NCI-H1436 (cell line): ENCODE data around the gene SLAMF7.
"Not testable (repeated sequence)": the region's sequence is repeated elsewhere in the genome, so short reads cannot be mapped to it uniquely, and the experiment has no call there.

Source experiments
- DNase-seq: peaks from one replicate; lab custom pipeline; 2025; lab: John Stamatoyannopoulos, UW

SLAMF7 gene

DNA sequence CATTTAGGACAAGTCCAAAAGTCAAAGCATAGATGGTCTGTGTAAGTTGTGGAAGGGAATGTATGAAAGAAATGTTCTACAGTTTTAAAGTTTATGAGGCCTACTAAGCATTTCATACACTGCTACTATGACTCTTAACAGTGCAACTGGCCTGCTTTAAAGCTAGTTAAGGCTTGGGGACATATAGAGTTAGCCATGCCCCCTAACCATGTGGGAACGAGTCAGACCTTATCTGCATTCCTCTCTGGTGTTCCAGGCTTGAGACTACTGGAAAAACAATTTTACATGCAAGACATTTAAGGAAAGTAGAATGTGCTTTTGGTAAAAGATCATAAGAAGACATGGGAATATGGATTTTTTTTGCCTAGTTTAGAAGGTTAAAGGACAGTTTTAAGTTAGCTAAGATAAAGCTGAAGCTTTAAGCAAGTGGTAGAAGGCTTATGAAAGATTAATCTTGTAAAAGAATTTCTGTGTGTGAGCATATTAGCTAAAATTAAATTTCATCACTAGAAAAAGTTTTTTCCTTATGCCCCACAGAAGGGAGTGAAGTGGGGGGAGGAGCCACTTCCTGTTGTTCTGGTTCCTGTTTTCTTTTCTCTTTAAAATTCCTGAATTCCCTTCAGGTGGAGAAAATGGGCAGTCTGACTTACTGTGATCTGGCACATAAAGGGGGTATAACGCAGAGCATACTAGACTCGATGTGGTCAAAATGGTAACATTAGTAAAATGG, 18.5 kb upstream of the SLAMF7 start:
- DNase-seq: no peak

DNA sequence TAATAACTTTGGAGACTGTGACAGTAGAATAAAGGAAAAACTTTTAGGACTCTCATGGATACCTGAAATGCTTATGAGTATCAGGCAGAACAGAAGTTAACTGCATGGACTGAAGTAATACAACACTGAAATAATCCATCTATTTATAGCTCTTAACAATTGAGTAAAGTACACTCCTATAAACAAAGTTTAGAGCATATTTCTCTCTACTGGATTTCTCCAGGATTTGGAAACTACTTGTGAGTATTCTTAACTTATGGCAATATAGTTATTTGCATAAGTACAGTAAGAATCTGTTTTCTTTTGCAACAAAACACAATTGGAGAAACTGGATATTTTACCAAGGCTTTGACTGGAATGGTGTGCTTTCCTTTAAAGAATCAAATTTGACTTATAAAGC, 17.6 kb upstream of the SLAMF7 start:
- no peak for DNase-seq

DNA sequence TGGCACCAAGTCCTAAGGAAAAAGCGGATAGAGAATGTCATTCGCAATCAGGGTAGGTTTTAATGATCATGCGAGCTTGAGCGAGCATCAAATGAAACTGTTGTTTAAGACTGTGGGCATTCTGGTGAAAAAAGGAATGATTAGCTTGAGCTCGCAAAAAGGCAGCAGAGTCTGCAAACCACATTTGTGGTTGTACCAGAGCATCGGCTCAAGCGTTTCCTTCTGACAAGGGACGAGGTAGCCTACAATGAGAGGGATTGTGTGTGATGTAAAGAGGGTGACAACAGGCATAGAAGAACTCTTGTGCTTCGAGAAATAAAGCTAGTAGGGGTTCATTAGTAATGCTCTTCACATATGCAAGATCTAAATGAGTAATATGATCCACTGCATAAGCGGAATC, 16.3 kb upstream of the SLAMF7 start:
- DNase-seq: no peak

DNA sequence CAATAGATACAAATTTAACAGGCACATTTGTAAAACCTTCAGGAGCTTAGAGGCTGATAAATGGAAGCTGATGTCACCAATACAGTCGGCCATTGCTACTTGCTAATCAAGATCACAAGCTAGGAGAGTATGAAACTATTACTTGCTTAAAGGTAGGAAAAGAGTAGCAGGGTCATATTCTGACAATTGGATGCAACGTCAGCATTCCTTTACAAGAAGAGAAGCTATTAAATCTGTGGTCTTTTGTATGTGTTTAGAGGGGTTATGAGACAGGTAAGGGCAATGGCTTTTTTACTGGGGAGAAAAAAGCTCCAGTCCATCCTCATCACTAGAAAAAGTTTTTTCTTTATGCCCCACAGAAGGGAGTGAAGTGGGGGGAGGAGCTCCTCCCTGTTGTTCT, 15.7 kb upstream of the SLAMF7 start:
- no peak for DNase-seq

DNA sequence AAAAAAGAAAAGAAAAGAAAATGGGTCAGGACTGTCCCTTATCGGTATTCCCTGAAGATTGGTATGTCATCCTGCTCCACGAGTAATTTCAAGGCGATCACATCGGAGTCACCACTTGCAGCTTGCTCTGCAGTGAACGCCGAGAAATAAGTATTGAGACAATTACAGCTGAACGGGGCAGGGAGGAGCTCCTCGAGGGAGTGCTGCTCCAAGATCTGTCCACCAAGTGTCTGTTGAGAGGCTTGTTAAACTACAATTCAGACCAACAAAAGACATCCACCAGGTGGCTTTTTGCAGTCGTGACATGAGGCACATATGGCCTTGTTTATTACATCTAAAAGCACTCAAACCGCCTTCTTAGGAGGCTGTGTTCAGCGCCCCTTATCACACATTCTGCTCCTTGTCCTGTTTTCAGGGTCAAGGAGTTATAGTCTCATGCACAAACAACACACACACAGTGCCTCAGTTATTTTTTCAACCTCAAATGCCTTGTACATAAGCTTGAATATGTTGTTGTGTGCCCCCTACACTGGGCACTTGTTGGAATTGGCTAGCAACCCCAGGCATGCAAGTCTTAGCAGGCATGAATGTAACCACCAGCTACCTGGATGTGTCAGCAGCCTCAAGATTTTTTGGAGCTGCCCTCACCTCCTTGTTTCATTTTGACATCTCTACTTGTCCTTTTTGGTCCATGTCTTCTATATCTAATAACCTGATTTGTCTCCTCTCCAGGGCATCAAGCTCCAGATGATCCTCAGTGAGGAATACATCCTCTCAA, 14.4 kb upstream of the SLAMF7 start:
- DNase-seq: no peak

DNA sequence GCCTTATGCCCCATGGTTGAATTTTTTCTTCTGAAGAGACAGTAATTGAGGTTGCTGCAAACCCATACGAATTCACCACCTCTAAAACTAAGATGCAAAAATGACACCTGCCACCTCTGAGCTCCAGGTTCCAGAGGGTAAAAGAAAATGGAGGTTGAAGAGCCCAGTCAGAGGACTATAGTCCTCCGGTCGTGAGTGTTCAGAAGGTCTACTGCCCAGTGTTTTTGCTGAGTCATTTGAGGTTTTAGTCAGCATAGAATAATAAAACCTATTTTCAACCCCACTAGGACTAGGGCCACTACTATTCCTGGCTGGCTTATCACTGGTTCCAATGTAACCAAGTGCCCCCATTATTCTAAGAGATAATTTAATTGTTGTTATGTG, 12.9 kb upstream of the SLAMF7 start:
- DNase-seq: no peak

DNA sequence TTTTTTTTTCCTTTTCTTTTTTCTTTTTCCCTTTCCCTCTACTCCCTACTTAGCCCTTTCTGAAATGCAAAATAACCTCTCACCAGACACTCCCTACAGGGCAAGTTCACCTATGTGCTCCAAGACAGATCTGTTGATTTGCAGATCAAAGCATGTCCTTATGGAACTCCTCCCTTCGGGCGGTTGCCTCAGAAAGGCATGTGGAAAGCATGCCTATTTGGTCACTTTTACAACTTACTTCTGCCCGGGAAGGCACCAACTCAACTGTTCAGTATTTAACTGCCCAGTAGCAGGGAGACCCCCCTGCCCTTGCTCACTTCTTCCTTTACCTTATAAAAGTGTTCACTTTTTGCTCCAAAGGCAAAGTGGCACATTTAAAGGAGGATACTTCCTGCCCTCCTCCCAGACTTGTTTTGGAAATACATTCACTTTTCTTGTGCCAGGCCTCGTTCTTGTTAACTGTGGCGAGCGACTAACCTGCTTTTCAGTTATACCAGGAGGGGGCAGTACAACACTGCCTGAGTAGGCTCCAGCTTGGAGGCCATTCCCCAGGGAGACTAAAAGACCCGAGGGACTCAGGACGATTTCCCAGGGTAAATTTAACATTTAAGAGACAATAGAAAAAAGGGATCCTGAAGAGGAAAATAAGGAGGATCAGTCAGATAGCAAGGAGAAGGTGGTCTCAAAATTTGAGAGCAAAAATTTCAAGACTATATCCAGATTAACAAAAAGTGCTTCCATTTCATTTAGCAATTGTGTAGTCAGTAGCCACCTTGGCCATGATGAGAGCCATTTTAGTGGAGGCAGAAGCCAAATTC, 12.3 kb upstream of the SLAMF7 start:
- peak; percentile 17 for DNase-seq

DNA sequence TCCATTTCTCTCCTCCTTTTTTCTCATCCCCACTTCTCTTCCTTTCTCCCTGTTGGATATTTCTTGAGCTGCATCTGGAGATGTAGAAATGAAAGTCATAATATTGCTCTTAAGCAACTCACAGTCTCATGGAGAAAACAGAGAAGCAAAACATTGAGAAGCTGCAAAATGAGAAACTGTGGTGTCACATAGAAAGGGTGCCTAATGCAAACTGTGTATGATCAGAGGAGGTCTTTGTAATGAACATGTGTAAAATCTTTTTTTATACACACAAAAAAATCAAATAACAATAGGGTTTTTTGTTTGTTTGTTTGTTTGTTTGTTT, 11.8 kb upstream of the SLAMF7 start:
- no peak for DNase-seq

DNA sequence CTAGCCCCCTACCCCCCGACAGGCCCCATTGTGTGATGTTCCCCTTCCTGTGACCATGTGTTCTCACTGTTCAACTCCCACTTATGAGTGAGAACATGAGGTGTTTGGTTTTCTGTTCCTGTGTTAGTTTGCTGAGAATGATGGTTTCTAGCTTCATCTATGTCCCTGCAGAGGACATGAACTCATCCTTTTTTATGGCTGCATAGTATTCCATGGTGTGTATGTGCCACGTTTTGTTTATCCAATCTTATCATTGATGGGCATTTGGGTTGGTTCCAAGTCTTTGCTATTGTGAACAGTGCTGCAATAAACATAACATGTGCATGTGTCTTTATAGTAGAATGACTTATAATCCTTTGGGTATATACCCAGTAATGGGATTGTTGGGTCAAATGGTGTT, 7.5 kb upstream of the SLAMF7 start:
- DNase-seq: not testable (repeated sequence)

DNA sequence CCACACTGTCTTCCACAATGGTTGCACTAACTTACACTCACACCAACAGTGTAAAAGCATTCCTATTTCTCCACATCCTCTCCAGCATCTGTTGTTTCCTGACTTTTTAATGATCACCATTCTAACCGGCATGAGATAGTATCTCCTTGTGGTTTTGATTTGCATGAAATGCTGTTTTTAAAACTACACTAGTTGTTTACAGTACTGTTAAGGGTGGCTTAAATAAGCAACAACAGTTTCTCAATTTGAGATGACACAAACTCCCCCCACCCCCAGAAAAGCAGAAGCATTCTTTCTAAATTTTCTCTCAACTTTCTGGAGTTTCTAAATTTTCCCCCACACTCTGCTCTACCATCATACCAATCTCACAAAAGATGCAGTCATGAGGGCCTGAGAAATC, 7.1 kb upstream of the SLAMF7 start:
- DNase-seq: no peak

DNA sequence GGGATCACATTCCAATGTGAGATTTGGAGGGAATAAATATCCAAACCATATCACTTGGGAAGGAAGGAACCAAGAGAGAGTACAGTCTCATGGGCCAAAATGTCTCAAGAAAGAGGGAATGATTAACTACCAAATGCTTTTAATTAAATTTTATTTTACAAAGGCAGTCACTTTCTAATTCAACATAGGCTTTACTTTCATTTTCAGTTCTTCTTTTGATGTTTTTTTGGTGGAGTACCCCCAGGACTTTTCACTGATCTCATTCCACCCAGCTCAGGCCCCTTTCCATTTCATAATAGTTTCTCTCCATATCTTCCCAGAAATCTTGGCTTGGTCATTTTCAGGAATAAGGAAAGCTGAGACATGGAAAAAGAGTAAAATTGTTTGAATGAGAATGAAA, 5.1 kb upstream of the SLAMF7 start:
- DNase-seq: no peak

DNA sequence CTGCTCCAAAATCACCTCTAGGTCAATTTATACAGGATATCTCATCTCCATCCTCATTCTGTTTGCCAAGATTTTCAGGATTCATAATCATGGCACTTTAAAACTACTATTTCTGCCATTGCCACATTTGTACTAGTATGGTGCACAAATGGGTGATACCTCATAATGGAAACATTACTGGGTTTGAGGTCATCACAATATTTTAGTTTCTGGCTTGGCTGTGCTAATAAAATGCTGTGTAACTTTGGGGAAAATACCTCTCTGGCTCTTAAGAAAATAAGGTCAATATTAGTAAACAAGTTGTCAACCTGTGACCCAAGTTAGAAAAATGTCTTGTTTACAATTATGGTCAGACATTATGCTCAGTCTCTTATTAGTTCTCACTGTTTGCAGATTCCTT, 4.7 kb upstream of the SLAMF7 start:
- no peak for DNase-seq

DNA sequence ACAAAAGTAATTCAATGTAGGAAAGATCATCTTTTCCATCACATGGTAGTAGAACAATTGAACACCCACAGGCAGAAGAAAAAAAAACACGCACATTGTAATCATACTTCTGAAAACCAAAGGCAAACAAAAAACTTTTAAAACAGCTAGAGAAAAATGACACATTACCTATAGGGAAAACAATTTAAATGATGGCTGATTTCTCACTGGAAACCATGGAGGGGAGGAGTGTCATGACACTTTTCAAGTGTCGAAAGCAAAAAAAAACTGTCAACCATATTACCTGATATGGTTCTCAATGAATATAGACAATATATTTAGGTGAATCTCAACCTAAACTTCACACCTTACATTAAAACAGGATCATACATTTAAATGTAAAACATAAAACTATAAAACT, 776 bp upstream of the SLAMF7 start:
- no peak for DNase-seq

DNA sequence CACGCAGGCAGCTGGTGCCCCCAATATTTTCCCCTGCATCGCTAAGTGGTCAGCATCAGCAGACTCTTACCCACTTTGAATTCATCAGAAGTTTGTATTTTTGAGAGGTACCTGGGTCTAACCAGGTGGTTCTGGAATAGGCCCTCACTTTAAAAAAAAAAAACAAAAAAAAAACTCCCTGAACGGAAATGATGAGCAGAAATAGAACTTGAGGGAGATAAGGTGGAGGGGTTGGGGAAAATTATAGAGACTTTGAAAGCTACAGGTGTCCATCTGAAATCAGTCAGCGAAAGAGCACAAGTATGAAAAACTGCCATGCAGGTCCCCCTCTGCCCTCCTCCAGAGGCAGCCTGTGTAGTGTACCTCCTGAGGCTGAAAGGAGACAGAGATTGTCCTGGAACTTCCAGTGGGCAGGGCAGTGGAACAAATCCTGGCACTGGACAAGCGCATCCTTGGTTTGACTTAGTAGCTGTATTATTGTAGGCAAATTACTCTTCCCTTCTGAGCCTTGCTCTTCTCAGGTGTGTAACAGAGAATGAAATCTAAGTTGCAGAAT, 1.2 kb downstream of the SLAMF7 start:
- no peak for DNase-seq

DNA sequence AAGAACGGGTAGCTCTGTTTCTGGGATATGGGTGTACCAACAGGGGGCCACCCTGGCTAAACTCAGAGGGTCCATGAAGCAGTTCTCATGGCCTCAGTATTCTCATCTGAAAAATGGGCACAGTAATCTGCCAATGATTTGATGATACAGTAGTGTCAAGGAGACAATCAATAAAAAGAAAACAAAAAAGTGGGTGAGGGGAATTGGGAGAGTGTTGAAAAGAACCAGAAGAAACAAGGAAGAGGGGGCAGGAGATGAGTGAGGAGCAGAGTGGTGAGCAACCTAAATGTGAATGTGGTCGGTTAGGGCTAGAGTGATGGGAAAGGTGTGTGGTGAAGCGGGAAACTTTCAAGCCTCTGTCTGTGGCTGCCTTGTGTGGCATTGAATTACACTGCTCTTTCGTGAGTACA, 2.0 kb downstream of the SLAMF7 start:
- DNase-seq: no peak

DNA sequence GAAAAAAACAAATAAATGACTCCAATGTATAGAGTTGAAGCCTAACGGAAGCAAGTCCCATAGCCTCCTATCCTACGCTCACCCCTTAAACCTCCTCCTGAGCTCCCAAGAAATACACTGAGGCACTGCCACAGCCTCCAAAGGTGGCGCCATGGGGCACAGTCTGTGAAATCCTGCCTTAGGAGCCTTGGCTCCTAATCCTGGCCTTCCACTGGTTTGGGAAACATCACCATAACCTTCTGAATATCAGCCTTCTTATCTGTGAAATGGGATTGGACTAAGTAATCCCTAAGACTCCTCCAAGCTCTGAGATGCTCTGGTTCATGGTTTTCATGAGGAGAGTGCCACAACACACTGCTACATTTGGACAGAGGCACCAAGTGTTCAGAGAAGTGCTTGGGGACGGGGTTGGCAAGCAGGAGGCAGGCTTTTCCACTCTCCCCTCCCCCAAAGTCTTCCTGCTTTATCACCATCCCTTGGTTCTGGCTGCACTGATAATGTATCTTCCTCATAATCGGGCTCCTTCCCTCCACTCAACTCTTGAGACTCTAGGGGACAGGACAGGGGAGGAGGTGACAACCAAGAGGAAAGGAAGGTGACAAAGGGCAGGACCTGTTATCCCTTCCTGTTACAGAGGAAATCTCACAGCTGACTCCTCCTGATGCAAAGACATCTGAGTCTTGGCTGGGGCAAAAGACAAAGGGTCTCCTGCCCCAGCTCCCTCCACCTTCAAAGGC, 2.7 kb downstream of the SLAMF7 start:
- DNase-seq: no peak

DNA sequence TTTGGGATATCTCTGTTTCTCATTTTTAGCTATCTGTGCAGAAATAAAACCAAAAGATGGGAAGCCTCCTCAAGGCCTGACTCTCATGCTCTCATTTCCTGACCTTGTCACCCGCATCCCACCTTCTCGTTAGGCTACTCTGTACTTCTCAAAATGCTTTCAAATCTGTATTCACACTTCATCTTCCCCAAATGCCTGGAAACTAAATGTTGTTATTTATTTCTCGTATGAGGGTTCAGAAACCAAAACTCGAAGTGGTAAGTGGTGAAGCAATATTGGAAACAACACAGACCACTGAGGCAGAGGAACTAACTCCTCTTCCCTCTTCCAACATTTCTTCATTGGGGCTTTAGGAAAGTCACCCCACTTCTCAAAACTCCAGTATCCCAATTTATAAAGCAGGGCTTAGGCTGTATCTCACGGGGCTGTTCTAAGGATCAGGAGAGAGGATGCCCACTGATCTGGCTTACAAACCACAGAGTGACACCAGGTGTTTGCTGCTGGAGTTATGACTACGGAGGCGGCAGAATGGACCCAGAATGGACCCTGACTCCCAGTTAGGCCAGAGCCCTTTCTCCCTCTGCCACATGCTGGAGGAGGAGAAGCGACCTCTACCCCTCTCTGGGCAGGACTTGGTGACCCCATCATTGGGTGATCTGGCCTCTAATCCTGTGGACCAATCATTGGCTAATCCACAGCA, 3.5 kb downstream of the SLAMF7 start:
- no peak for DNase-seq

DNA sequence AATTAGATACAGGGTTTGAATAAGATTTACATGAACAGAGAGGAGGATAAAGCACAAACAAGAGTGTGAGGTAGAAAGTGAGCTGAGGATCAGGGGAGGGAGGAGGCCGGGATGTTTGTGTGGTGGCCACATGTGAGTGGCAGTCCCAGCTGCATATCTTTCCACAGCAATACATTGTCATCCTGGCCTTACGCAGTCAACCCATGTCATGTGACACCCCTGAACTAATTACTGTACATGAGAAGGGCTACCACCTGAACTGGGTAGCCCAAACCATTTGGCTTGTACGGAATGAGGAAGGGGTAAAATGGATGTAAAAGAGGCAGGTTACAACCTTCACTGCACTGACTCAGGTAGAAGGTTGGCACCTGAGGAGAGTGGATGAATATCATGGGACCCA, 4.2 kb downstream of the SLAMF7 start:
- DNase-seq: no peak

DNA sequence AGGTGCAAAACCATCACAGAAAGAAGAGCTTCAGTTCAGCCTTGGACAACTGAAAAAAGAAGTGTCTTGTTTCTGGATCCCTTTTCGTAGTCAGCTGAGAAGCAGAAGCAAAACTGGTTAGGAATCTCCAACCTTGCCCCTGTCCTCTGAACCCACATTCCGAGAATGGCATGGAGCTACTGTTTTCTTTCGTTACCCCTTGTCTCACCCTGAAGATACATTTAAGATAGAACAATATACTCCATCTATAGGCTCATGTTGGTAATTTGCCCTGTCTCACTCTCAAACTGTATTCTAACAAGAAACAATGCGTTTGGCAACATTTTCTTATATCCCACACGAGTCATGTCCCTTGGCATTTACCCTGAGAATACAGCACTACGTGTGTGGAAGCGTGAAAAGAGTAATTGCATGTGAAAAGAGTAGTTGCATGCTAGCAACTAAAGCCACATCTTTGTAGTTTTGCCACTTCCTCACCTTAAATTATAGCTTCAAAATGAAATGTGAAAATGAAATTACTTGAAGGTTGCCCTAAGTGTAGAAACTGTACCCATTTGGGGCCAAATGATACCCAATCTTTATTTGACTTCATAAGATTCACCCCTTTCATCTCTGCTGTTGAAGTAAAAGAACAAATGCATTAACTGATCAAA, 5.3 kb downstream of the SLAMF7 start:
- DNase-seq: no peak

DNA sequence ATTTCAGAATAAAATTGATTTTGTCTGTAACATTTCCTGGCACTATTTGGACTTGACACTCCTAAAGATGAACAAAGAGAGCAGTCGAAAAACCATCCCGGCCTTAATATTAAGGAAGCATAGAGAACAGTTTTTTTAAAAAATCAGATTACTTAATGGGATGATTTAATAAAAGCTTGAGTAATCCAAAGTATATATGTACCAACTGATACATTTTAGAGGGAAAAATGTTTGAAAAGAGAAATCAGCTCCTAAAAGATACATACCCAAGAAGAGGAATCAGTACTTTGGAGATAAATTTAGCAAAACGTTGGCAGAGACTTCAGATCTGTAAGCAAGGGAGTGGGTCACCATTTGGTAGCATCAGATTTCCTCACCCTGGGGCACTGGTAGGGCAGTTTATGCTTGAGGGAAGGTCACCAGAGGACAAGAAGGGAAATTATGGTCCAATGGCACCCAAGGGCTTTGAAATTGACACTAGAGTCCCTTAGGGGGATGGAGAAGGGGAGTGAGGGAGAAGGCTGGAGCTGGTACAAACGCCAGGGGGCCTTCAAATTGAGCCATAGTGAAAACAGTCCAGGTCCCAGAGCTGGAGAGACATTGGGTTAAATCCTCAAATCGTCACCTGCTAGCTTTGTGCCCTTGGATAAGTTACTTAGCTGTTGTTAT, 5.9 kb downstream of the SLAMF7 start:
- DNase-seq: no peak
